Measurements from ENCODE around the gene CNTROB.
A peak's percentile ranks its signal among the peaks of the same experiment; 100 is the strongest.

The CNTROB gene

DNA sequence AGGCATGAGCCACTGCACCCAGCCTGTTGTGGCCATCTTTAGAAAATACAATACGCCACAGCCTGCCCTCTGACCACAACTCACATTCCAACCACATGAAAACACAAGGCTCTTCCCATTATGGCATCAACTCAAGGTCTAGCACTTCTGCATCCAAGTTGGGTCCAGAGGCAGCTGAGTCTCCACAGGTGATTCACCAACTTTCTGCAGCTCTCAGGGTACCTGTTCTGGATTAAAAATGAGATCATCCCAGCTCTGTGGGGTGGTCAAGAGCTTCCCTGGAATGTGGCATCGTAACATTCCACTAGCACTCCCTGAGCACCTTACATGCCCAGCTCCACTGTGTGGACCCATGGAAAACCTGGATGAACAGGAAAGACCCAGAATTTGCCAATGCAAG, 60.5 kb downstream of the CNTROB start:
- TF ChIP-seq, protein P1, sequence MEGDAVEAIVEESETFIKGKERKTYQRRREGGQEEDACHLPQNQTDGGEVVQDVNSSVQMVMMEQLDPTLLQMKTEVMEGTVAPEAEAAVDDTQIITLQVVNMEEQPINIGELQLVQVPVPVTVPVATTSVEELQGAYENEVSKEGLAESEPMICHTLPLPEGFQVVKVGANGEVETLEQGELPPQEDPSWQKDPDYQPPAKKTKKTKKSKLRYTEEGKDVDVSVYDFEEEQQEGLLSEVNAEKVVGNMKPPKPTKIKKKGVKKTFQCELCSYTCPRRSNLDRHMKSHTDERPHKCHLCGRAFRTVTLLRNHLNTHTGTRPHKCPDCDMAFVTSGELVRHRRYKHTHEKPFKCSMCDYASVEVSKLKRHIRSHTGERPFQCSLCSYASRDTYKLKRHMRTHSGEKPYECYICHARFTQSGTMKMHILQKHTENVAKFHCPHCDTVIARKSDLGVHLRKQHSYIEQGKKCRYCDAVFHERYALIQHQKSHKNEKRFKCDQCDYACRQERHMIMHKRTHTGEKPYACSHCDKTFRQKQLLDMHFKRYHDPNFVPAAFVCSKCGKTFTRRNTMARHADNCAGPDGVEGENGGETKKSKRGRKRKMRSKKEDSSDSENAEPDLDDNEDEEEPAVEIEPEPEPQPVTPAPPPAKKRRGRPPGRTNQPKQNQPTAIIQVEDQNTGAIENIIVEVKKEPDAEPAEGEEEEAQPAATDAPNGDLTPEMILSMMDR (conservative IDR thresholded peaks at IDR 0.05): no peak
- no peak overlapping the region for H3K27ac ChIP-seq

DNA sequence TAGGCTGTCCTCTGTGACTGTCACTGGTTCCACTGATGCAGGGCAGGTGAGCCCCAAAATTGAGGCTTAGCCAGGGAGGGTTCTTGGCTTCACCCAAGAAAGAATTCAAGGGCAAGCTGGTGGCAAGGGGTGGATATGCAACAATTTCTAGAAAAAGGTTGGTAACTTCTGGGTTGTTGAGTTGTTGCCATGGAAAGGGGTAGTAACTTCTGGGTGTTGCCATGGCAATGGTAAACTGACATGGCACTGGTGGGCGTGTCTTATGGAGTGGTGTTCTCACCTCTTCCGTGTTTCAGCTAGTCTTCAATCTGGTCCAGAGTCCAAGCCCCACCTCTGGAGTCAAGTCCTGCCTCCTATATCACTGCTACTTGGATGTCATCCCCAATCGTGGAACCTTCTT, 60.9 kb downstream of the CNTROB start:
- no peak overlapping the region for H3K27ac ChIP-seq

DNA sequence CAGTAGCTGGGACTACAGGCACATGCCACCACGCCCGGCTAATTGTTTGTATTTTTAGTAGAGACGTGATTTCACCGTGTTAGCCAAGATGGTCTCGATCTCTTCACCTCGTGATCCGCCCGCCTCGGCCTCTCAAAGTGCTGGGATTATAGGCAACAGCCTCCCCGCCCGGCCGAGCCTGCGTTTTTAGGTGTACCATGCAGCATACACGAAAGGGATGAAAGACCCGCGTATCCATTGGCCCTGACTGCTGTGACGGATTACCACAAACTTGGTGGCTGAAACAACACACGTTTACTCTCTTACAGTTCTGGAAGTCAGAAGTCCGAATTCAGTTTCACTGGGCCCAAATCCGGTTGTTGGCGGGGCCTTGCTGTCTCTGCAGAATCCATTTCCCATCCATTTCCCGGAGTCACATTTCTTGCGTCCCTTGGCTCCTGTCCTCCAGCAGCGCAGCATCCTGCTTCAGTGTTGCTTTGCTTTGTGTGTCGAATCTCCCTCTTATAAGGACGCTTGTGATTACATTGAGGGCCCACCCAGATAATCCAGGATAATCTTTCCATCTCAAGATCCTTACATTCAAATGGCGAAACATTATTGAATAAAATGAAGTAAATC, 62.1 kb downstream of the CNTROB start:
- H3K27ac ChIP-seq: no peak overlapping the region
- TF ChIP-seq, protein P1 (conservative IDR thresholded peaks at IDR 0.05): no peak

More for the DNA sequence above, 60.9 kb downstream of the CNTROB start:
- TF ChIP-seq, protein P1 (conservative IDR thresholded peaks at IDR 0.05): no peak

DNA sequence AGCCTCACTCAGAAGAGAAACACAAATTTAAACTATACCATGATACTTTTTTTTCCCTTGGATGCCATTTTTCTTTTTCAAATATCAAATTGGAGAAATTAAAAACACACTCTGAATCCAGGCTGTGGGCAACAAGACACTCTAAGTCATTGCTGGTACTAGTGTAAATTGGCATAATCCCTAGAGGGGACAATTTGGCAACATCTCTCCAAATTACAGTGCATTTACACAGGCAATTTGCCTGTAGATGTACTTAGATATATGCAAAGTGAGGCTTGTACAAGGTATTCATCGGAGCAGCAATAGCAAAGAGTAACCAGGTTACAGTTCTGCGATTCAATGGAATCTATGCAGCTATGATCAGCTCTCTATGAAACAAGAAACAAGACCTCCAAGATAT, 63.7 kb downstream of the CNTROB start:
- TF ChIP-seq, protein P1 (conservative IDR thresholded peaks at IDR 0.05): no peak
- no peak overlapping the region for H3K27ac ChIP-seq

DNA sequence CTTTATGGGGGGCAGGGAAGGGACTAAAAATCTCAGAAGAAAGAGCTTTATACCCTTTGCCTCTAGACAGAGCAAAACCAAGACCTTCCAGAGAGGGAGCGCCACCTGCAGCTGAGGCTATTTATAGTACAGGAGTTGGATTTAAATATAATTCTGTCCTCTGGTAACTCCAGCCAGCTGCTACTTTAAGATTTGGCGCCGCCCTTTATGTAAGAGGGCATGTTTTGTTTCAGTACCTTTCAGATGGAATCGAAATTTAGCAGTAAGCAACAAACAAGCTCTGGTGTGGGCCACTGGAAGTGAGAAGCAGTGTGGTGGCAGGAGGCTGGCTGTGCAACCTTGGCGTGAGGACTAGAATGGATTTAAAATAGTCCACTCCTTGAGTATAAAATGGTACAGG, 65.2 kb downstream of the CNTROB start:
- TF ChIP-seq, protein P1 (conservative IDR thresholded peaks at IDR 0.05): peak; percentile 41
- H3K27ac ChIP-seq: no peak overlapping the region

Data from VCaP (cell line).